H1 (cell line): ENCODE data around the gene ZNRF3. TPM values are rescaled to one million over a fixed set of nuclear protein-coding genes. Genes with fewer than 3 reads are reported as not detected.

Experiments
- CHD1 ChIP-seq: IDR thresholded peaks from 2 replicates; pipeline ENCODE4 v1.6.1; 2012; ENCODE audit warnings: low read depth, low read length, improper control_type of control experiment
- polyA plus RNA-seq, 7 experiments: library from polyadenylated mRNA; depleted of rRNA in 3 of 7; stranded (reverse) in 5 of 7; unstranded in 2 of 7; fragments of >200 nt in 5 of 7; fragments of 200-250 nt in 2 of 7; gene quantifications; 1 replicate in 5 of 7; 2 replicates in 1 of 7; 4 replicates in 1 of 7; pipeline versions ENCODE4 v1.2.1 to v1.2.3, GENCODE V29; 2011 to 2013; ENCODE audit warnings: missing spikeins in 2 of 7, mixed read lengths in 2 of 7
- total RNA-seq: library from RNA; stranded (reverse); fragmentation: NEBNext Ultra II Directional; extraction: Animal tissue kit (Norgen Biotek cat#: 25700); gene quantifications from 2 replicates; pipeline ENCODE4 v1.2.1, GENCODE V29; 2021

Gene ZNRF3
- total and polyA plus RNA-seq, 2 of the 8 experiments (the other 6 are each of a cell fraction or from before 2014, with no cell fraction given), result 14.1 to 21.7 TPM

DNA sequence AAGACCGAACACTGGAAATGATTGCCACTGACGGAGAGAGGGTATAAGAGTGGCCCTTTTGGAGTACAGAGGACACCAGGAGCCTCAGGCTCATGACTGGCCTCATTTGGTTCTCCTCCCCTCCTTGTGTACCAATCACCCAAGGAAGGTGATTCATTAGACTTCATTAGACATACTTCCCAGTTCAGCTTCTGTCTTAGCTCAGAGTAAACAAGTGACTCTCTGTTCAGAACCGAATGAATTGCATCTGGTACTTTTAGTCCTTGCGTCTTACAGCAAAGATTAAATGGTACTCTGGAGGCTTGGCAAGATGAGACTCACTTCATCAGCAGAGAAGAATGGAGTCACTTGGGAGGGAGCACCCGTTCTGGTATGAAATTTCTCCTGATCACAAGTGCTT lies 75.2 kb downstream of the ZNRF3 start (continued):
- TF ChIP-seq CHD1, result no peak
